HG02970 (cell line): ENCODE data around the gene SLC25A25.

Source experiments
- ATAC-seq: cut with Tn5 transposase; IDR thresholded peaks from one replicate; pipeline ENCODE4 v1.9.1; 2021; ENCODE audit warnings: mild to moderate bottlenecking, moderate library complexity, moderate number of reproducible peaks; ENCODE audit not compliant: unreplicated experiment, low FRiP score

The SLC25A25 gene

DNA sequence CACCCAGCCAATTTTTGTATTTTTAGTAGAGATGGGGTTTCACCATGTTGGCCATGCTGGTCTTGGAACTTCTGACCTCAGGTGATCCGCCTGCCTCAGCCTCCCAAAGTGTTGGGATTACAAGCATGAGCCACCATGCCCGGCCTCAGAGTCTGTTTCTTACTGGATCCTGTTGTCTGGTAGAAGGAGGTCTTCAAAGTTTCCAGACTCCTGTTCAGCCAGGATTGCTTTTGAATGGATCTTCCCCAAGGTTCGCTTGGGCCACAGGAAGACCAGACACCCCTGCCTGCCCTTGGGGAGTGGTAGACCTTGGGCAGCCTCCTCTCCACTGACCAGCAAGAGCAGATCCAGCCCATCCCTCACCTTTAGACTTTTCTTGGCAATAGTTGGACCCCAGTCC is 73.6 kb downstream of the SLC25A25 start:
- no peak for ATAC-seq

DNA sequence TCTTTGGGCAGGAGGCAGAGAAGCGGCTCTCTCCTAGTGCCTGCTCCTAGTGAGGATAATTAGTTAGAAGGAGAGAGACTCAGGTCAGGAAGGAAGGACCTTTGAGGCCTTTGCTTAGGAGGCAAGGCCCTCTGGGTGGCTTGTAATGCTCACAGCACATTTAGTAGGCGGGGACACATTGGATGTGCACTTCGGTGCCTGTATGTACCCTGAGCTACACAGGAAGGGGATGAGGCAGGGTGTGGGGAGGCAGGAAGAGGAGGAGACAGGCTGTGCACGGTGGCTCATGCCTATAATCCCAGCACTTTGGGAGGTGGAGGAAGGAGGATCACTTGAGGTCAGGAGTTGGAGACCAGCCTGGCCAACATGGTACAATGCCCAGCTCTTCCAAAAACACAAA is 74.0 kb downstream of the SLC25A25 start:
- no peak for ATAC-seq

DNA sequence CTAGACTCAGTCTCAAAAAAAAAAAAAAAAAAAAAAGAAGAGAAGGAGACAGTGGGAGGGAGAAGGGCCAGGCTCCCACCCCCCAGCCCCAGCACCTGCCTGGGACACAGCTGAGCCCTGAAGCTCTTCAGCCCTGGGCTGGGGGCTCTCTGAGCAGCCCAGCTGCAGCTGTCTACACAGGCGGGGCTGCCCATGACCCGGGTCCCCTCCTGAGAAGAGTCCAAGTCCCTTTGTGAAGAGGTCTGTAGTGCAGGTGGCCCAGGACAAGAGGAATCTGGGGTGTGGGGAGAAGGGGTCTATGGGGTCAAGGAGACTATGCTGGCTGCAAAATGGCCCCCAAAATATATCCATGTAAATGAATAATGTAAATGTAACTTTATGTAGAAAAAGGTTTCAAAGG is 74.6 kb downstream of the SLC25A25 start:
- no peak for ATAC-seq

DNA sequence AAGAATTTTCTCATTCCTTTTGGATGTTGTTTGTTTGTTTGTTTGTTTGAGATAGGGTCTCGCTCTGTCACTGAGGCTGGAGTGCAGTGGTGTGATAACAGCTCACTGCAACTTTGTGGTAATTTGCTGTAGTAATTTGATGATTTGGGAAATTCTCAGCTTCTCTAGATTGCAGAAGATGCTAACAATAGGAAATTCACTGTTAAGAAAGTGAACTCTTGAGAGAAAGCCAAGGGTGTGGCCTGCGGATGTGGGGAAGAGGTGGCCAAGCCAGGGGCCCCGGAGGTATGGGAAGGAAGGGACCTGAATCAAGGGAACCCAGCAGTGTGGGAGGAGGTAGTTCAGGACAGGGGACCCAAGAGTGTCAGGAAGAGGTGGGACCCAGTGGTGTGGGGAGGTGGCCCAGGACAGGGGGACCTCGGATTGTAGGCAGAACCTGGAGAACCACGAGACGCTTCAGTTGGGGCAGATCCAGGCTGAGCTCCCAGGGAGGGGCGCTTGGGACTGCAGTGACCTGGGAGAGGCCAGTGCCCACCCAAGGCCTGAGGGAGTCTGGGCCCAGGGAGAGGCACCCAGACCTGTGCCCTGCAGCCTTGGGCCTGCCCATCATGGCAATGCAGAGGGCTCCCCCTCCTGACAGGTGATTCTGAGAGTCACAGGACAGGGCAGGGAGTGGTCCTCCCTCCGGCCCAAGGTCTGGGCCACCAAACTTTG is 75.7 kb downstream of the SLC25A25 start:
- no peak for ATAC-seq

DNA sequence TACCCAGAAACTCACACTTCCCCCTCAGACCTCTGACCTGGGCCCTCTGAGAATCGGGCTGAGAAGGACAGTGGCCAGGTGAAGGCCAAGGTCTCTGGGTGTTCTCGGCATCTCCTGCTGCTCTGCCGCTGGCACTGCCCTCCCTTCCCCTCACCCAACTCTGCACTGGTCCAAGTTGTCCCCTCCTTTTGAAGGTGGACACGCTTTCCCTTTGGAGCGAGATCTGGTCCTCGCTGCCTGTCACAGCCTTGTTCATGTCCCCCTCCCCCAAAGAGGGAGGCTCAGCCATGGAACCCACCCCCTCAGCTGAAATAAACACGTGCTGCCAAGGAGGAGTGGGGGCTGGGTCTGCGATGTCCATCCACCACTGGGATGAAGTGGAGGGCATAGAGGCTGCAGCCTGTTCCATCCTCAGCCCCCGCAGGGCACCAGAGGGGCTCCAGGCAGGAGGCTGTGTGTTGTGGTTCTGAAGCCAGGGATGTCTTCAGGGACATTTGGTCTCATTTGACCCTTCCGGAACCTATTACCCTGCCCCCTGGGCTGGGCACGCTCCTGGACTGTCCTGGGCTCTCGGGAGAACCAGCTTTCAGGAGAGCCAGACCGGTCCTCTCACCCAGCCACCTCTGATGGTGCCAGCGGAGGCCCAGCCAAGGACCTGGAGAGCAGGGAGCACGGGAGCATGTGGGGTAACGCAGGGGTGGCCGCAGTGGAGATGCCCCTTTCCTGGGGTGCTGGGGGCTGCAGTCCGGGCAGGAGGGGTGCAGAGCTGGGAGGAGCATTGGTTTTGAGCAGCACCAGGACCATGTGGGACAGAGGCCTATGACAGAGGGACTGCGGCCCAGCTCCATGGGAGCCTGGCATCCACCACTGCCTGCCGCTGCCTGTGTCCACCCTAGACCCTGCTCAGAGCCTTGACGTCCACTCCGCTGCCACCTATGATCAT is 76.5 kb downstream of the SLC25A25 start:
- no peak for ATAC-seq

DNA sequence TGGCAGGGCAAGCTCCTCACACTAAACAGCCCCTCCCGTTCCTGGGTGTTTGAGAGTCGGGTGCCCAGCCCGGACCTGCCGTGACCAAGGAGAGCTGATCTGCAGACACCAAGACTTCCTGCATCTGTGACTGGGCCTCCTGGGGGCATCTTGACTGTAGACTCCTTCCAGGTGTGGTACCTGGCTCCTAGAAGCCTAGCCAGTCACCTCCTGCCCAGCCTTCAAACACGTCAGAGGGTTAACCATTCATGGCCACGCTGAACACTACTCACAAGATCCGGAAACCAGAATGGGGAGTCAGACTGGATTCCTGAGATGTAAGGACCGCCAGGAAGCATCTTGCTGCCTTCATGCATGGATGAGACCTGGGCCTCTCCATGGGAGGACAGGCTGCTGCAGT is 77.5 kb downstream of the SLC25A25 start:
- no peak for ATAC-seq

DNA sequence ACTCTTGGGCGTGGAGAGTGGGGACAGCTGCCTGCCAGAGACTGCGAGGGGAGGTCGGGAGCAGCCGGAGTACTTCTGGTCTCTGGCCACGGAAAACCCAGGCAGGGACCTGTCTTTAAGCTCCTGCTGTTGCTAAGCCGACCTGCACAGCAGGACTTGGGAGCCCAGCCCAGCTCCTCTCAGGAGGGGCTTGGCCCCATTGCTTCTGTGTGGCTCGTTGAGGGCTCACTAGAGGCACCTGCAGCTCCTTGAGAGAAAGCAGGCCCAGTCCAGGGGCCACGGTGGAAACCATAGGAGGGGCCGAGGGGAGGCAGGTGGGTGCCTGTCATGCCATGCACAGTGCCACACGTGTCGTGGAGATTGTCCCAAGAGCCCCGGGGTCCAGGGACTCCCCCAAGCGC is 77.9 kb downstream of the SLC25A25 start:
- no peak for ATAC-seq

DNA sequence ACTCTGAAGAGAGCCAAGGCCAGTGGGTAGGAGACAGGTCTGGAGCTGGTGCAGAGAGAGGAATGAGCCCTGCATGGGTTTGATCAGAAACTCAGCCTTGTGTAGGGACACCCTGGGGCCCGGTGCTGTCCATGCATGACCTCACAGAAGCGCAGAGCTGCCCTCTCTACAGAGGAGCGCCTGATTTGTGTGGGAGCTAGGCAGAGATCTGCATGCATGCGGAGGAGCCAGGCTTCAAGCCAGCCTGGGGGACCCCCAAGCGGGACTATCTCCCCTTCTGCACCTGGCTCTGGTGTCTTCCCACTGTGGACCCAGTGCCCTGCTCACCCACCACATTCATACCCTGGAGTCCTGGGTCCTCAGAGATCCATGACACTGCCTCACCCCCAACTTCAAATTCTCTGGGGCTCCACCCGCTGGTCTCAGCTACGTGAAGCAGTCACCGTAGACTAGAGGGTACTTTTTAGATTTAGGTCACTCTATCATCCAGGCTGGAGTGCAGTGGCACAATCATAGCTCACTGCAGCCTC is 78.6 kb downstream of the SLC25A25 start:
- no peak for ATAC-seq

DNA sequence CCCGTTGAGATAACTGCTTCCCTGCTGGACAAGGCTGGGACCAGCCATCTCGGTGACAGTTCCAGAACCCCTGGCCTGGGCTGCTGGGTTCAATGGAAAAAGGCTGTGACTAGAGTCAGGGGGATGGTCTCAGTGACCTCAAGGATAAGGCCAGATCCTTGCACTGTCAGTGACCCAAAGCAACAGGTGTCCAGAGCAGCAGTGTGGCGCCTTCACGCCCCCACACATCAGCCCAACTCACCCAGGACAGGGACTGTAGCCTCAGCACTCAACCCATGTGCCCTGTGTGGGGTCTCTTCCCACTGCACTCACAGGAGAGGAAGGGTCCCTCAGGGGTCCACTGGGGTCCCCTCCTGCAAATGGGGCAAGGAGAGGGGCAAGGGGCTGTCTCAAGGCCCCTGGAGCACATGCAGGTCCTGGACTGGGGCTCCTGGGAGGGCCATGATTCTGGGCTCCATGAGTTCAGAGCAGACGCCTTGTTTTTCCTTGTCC is 80.5 kb downstream of the SLC25A25 start:
- no peak for ATAC-seq

DNA sequence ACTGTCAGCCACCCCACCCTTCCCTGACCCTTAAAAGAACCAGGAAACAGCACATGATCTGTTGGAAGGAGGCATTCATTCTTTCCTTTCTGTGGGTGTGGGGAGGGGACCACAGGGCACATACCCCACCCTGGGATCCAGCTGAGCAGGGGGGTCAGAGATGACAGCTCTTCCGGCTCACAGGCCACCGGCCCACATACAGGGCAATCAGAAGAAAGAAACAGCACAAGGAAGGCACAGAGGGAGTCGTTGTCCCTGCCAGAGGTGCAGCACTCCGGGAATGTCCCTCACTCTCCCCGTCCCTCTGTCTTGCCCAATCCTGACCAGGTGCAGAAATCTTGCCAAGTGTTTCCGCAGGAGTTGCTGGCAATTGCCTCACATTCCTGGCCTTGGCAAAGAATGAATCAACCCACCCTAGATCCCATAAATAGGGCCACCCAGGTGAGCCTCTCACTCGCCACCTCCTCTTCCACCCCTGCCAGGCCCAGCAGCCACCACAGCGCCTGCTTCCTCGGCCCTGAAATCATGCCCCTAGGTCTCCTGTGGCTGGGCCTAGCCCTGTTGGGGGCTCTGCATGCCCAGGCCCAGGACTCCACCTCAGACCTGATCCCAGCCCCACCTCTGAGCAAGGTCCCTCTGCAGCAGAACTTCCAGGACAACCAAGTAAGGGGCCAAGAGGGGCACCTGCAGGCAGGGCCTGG is 81.1 kb downstream of the SLC25A25 start, which contains the start of gene LCN2:
TSS of gene LCN2 (plus strand) at position 453 of the 701 bp plus-strand sequence. CDS start at position 526, 73 bp downstream.
- ATAC-seq, result no peak

DNA sequence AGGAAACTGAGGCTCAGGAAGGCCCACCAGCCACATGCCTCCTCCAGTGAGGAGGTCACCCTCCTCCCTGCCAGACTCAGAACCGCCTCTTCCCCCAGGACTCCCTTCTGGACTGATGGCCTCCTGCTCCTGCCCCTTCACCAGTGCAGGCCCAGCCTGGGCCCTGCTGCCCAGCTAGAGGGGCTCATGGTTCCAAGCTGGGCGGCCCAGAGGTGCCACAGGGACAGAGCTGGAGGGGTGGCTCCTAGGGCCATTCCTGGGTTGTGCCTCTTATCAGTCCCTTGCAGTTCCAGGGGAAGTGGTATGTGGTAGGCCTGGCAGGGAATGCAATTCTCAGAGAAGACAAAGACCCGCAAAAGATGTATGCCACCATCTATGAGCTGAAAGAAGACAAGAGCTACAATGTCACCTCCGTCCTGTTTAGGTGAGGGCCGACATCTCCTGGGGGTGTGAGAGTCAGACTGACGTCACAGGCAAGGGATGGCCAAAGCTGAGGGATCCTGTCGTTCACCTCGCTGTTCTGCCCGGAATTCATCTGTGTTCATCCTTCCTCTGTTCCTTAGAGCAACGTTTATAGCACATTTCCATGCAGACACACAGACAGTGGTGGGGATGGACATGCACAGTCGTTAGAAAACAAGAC is 82.0 kb downstream of the SLC25A25 start:
- ATAC-seq, result no peak

DNA sequence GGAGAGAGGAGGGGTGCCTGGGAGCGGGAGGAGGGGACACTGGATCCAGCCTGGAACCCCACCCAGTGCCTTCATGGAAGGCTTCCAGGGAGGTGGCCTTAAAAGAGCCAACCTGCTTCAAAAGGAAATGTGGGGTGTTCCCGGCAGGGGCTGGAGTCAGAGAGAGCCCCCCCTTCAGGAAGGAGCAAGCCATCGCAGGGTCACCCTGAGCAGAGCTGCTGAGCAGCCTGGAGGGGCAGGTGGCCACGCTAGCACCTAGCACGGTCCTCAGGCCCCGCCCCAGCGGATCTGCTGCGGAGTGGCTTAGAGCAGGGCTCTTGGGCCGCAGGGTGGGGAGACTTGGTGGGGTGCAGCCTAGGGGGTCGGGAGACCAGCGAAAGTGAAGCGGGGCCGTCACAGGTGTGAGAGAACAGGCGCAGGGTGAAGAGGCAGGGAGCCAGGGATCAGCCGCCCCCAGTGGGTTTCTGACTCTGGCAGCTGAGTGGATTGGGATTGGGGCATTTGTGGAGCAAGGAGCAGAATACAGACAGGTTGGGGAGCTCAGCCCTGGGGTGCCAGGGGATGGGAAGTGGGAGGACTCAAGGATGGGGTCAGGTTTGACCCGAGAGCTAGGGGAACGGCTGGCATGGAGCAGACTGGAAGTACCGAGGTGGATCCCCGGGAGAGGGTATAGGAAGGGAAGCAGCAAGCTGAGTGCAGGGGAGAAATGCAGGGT is 82.7 kb downstream of the SLC25A25 start:
- no peak for ATAC-seq

DNA sequence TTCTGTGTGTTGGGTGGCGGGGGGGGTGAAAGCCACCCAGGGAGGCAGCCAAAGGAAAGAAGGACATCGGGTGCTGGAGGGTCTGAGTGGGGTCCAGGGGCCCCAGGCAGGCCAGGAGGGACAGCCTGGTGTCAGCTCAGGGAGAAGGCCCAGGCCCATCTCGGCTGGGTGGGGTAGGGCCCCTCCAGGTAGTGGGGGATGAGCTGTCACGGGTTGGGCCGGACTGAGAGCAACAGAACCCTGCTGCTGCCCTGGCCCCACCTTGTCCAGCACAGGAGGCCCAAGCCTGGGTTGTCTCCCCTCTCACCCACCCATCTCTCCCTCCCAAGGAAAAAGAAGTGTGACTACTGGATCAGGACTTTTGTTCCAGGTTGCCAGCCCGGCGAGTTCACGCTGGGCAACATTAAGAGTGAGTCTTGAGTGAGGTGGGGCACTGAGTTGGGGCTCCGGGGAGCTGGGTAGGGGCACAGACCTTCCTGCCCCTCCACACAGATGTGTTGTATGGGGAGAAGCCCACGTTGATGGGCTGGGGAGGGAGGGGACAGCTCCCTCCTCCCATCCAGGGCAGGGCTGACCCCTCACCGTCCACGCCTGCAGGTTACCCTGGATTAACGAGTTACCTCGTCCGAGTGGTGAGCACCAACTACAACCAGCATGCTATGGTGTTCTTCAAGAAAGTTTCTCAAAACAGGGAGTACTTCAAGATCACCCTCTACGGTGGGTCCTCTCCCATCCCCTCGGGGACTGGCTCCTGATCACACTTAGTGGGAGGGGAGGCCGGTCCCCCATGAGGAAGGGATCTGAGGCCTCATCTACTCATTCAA is 83.5 kb downstream of the SLC25A25 start:
- ATAC-seq, result no peak

DNA sequence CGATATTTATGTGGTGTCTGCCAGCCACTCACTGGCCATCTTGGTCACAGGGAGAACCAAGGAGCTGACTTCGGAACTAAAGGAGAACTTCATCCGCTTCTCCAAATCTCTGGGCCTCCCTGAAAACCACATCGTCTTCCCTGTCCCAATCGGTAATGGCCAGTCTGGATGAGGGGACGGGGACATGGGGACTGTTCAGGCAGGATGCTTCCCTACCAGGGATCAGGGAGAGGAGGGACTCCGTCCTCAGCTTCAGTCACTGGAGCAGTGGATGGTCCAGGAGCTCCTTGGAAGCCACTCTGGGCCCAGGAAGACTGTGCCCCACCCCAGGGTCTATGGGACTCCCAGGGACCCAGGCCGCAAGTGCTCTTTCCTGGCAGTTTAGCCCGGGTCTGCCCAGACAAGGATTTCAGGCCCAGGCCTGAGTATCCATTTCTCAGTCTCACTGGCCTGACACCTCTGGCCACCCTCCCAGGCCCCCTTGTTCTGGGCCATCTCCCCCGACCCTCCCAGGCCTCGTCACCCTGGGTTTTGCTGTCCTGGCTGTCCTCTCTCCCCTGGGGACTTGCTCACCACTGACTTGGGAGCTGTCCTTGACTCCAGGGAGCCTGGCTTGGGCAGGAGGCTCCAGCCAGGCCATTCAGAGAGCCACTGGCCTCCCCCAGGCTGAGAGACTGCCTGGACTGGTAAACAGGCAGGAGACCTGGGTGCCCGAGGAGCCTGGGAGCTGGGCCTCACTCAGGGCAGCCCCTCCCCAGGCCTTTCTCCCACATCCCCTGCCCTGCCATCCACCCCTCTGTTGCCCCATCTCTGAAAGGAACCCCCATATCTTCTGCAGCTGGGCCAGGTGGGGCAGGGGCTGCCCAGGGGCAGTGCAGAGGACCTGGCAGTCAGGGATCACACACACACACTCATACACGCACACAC is 84.4 kb downstream of the SLC25A25 start:
- no peak for ATAC-seq

DNA sequence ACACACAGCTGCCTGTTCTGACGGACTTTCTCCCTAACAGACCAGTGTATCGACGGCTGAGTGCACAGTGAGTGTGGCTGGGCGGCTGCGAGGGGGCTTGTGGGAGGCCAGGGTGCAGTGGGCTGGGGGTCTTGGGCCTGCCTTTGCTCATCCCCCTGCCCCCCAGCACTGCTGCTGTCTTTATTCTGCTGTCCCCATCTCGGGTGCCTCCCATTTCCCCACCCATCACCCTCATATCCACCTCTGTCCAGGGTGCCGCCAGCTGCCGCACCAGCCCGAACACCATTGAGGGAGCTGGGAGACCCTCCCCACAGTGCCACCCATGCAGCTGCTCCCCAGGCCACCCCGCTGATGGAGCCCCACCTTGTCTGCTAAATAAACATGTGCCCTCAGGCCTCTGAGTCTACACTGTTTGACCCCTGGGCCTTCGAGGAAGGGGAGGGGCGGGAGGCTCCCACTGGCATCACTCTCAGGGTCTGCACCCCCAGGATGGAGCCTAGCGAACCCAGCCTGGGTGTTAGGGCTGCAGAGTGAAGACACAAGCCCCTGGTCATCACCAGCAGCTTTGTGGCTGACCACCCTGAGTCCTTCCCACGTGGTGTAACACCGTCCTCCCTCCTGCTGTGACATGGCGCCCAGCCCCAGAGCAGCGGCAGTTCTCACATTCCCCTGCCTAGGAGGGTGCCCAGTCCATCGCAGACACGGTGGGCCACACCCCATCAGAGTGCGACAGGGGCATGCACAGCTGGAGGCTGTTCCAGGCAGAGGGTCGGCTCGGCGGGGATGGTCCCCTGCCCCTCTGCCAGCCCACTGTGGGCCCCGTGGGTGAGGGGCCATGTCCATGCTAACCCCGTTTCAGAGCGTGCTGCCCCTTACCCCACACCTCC is 85.3 kb downstream of the SLC25A25 start:
- no peak for ATAC-seq

DNA sequence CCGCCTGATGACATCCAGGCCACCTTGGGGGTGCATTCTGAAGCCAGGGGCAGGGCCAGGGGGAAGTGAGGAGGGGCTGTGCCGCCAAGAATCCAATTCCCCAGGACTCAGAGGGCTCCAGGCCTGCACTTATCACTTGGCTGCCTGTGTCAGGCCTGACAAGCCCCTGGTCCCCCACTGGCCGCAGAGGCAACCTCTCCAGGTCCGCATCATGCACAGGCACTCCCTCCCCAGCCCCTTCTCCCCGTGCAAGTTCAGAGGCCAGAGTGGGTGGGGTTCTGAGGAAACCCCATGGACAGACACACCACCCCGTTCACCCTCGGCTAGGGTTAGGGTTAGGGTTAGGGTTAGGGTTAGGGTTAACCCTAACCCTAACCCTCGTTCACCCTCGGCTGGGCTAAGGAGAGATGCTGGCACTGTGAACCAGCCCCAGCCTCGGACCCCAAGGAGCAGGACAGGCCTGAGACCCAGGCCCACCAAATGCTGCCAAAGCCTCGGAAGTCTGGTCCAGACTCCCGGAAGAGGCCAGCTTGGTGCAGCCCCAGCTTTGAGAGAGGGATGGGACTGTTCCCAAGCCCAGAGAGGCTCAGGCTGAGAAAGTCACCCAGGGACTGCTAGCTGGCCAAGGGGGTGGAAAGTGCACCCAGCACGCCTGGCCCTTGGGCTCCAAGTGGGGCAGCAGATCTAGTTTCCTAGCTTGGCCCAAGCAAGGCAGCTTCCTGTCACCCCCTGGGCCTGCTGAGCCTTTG is 86.1 kb downstream of the SLC25A25 start:
- no peak for ATAC-seq
